DMS 273 (cell line): ENCODE measurements around the gene CCDC83.

Experiments
- DNase-seq: peaks from one replicate; lab custom pipeline; 2025; ENCODE audit not compliant: unreplicated experiment; lab: John Stamatoyannopoulos, UW

Gene CCDC83

DNA sequence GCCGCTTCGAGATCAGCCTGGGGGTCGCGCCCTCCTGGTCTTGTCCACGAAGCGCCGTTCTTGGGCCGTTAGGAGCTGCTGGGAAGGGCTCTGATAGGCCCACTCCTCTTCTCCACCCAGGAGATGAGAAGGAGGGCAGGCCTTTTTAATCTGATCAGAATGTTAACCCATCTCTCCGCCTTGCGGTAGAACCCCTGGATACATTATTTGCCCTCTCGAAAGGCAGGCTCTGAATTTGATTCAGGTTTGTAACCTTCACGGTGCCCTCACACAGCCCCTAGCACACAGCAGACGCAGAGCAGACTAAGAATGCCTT lies at the start of gene CCDC83:
Gene CCDC83, plus strand, starts transcription at position 43 of the 316 bp plus-strand sequence. CDS start 9,741 bp downstream, outside the sequence.
- DNase-seq, result no peak

DNA sequence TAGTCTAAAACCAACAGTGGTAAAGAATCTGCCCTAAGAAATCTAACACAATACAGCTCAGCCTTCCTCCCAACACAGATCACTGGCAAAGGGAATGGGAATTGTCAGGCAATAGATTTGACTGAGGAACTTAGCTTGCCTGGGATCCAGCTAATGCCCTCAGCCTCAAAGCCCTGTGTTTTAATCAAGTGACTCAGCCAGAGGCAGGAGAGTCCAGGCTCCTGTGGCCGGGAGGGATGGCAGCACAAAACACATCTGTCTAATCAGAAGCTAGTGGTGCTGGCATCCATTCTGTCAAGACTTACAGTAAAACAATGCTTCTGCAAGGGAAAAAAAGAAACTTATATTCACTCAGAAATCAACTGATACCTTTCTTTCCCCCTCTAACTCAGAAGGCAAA lies 49.8 kb upstream of the CCDC83 start:
- DNase-seq, result no peak

DNA sequence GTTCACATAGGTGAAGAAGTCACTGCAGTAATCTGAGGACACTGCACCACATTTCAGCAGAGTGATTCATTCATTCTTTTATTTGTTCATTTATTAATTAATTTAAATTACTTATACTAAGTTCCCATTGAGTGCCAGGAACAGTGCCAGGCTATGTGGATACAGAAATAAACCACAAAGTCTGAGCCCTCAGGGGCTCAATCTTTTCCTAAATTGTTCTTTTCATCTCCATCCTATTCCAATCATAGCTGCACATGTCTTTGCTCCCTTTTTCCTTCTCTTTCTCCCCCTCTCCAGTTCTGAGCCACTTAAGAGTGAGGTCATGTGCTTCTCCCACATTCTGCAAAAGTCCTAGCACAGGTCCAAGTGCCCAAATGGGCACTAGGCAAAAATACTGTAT lies 49.2 kb upstream of the CCDC83 start:
- no peak for DNase-seq

DNA sequence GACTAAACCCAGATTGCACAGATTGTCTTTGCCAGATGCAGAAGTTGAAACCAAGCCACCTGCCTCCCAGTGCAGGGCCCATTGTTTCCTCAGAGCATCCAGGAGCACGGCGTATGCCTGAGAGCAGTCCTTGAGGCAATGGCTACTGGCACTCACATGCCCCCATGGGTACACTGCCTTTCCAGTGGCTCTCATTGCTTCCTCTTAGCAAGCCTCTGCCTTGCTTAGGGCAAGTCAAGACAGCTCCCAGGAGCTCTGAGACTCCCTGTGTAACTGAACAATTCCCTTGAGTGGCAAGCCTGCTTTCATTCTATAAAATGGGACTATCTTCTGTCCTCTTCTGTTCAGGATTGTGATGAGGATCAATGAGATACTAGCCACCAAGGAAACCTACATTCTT lies 48.3 kb upstream of the CCDC83 start:
- no peak for DNase-seq

DNA sequence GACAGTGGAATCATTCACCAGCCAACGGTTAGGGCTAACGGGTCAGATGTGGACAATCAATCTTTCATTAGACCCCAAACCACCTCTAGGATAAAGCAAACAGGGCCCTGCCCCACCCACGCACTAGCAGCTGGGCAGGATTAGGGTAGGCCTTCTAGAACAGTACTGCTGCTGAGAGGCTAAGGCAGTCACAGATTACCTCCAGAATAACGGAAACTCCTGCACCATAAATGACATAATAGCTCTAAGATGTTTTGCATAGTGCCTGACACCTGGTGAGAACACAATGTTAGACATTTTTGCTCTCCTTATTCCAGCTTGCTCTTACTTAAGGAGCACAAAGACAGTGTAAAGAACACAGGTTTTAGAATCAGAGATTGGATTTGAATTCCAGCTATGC lies 46.0 kb upstream of the CCDC83 start:
- DNase-seq, result no peak

DNA sequence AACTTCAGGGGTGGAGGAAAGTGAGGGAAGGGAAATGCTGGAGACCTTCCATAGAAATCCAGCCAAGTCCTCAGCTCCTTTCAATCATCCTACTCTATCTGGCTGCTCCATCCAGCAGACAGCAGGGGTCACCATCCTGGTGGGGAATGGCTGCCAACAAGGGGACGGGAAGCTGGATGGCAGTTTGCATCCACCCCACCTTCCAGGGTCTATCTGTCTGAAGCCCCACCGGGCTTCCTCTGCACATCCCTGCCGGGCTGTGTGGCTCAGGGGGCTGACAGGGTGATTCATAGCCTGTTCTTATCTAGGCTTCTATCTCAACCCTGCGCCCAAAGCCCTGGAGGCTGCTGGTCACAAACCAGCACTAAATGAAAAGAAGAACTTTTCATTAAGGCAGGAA lies 45.3 kb upstream of the CCDC83 start:
- DNase-seq, result peak; percentile 28

DNA sequence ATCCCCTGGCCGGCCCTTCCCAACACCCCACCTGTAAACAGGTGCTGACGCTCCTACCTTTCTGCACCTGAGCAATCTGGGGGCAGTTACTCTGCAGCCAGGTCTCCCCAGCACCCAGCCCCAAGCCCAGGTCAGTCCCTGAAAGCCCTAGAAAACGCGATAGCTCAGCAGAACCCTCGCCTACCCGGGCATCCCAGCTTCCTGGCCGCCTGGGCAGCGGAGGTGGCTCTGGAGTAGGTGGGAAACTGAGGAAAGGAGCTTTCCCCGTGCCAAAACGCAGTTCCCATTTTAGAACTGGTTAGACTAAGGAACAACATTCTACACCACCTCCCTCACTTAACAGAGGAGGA lies 44.7 kb upstream of the CCDC83 start:
- DNase-seq, result no peak

DNA sequence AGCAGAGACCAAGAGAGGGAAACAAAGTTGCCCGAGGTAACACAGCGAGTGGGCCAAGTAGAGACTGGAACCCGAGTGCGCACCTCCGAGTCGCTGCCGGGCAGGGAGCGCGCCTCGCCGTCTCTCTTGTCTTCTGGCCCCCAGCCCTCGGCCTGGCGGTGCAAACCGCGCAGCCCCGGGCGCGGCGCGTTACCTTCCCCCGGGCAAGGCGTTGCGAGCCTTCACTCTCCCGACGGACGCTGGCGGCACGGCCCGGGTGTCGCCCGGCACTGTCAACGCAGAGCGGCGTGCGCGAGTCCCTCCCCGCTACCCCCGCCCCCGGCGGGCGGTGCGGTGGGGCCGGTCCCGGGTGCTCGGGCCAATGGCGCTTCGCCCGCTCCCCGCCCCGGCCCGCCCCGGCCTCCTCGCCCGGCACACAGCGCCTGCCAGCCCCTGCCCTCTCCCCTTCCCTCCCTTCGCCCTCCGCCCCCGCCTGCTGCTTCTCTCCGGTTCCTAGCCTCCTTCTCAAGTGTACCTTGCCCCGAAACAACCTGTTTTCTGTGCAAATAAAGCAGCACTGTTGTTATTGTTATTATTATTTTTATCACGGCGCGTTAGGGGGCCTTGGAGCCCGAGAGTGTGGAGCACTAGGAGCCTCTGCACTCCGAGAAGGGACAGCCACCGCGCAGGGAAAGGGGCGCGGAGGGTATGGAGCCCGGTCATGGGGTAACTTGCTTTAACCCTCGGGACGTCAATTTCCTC lies 44.1 kb upstream of the CCDC83 start, which contains the start of gene SYTL2:
Gene SYTL2, minus strand, starts transcription at position 271 of the 741 bp plus-strand sequence. CDS start 53,416 bp downstream, outside the sequence.
- DNase-seq, result peak; percentile 82

DNA sequence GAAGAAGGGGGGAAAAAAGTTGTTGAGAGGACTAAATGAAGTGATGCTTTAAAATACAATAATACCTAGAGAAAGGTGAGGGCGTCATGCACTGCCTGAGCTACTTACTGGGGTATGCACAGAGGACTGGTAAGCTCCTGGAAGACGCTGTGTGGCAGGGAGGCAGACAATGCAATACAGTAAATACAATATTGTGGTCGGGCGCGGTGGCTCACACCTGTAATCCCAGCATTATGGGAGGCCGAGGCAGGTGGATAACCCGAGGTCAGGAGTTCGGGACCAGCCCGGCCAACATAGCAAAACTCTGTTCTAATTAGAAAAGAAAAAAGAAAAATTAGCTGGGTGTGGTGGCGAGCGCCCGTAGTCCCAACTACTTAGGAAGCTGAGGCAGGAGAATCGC lies 43.6 kb upstream of the CCDC83 start:
- DNase-seq, result no peak

DNA sequence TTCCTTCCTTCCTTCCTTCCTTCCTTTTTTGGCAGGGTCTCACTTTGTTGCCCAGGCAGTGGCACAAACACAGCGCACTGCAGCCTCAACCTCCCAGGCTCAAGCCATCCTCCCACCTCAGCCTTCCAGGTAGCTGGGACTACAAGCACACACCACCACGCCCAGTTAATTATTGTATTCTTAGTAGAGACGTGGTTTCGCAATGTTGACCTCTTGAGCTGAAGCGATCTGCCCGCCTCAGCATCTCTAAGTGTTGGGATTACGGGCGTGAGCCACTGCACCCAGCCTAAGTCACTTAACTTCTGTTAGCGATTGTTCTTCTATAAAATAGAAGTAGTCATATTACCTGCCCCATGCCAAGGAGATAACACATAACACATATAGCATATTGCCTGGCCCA lies 41.5 kb upstream of the CCDC83 start:
- DNase-seq, result no peak

DNA sequence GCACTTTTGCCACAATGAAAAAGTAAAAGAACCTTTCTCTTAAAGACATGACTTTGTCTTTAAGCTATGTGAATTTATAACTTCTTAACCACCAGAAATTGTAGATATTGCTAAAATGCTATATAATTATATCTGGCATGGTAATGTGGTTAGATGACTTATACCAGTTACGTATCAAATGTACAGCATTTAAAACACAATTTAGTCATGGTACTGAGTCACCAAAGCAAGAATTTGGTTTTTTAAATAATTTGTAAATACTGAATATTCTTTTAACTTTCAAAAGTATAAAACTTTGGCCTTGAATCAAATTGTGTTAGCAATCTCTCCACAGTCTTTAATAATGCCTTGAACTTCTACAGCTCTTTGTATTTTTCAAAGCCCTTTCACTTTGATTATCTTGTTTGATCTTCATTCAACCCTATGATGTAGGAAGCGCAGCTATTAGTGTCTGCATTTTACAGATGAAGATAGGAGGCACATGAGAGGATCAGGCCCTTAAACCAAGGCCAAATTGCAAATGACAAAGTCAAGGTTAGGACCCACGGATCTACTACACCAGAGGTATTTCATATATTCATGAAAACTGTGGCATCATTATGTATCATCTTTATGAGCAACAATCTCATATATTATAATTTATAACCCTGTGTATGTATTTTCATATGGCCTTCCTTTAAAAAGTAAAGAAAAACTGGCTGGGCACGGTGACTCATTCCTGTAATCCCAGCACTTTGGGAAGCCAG lies 39.8 kb upstream of the CCDC83 start:
- no peak for DNase-seq

DNA sequence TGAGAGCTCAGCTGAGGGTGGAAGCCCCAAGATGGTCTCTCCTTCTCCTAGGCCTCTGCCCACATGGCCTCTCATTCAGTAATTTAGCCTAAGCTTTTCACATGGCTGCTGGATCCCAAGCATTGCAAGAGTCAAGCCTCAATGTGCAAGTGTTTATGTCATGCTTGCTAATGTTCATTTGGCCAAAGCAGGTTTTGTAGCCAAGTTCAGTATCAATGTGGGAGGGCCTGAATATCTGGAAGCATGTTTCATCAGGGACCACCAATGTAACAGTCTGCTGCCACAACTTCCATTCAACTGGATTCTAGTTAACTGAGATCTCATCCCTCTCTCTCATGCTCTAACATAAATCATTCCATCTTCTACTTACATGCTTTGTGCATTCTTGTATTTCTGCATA lies 35.7 kb upstream of the CCDC83 start:
- DNase-seq, result no peak

DNA sequence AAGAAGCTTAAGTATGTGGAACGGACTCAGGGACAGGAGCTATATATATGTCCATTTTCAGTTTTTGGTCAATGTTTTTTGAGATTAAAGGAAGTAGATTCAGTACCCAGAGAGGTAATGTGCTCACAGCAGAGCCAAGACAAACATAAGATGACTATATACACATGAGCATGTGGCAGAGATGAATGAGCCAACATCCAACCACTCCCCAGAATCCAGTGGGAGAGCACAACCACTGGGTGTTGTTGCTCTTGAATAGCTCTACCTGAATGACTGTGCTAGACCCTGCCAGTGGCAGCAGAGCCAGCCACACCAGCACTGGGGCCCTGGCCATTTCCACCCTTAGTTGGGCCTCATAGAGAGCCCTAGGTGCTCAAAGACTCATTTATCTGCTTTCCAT lies 33.5 kb upstream of the CCDC83 start:
- no peak for DNase-seq

DNA sequence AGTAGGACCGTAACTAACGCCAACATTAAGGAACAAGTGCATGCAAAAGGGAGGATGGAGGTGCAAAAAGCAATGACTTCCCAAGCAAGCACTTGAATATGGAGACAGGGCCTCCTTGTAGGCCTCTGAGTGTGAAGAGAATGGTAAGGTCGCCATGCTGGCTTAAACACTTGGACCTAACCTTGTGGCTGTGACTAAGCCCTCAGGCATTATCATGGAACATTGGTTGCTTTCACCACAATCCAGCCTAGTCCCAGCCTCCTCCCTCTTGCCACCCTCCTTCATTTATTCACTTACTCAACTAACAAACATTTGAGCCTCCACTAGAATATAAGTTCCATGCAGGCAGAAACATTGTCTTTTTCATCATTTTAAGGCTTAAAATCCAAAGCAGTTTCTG lies 32.4 kb upstream of the CCDC83 start:
- DNase-seq, result no peak

DNA sequence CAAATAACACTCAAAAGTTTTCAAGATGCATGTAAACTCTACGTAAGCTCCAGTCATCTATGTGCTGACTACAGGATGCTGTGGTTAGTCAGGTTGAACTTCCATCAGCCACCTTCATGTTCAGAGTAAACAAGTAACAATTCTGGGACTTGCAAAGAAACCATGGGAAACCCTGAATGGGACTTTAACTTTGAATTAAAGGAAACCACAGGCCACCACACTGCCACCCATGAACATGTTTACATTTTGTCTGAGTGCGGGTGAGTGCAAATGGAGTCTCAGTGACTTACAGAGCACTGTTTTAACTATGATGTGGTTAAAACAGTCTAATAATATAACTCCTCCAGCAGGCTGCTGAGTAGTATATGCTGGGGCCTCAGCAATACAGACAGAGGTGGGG lies 31.4 kb upstream of the CCDC83 start:
- DNase-seq, result no peak

DNA sequence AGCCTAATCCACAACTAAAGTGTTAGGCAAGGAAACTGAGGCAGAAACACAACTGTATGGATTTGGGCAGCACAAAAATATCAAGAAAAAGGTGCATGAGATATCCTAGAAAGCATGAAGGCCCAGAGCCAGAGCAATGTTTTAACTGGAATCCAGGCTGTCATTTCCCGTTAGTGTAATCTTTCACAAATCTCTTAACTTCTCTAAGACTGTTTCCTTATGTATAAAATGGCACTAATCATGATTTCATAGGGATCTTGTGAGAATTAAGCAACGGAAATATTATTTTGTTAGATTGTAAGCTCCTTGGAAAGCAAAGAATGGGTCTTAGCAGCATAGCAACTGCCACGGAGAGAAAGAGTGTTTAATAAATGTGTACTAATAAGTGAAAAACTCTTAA lies 29.6 kb upstream of the CCDC83 start:
- no peak for DNase-seq

DNA sequence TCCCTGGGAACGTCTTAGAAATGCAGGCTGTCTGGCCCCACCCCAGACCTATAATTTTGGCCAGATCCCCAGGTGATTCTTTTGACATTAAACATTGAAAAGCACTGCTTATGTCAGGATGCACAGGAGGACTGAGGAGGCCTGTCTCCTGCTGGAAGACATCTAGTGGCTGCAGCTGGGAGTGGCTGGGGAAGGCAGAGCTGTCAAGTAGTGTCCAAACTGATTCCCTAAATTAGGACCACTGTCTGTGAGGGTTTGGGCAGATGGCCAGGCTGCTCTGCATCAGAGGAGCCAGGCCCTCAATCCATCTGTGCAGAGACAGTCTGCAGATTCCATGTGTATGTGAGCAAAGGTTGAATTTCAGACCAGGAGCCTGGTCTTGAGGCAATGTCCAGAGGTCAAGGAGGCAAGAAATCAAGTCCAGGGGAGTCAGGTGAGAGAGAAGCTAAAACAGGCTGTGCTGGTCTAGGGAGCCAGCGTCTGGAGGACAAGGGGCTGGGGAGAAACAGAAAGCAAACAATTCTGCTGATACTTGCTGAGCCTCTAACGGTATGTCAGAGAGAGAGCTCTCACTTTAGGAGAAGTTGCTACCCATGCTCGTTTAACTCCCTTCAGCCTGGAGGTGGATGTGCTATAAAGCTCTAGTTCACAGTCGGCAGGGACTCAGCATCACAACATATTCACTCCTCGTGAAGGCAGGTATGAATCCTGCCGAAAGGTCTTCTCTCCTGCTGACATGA lies 28.9 kb upstream of the CCDC83 start:
- peak; percentile 58 for DNase-seq

DNA sequence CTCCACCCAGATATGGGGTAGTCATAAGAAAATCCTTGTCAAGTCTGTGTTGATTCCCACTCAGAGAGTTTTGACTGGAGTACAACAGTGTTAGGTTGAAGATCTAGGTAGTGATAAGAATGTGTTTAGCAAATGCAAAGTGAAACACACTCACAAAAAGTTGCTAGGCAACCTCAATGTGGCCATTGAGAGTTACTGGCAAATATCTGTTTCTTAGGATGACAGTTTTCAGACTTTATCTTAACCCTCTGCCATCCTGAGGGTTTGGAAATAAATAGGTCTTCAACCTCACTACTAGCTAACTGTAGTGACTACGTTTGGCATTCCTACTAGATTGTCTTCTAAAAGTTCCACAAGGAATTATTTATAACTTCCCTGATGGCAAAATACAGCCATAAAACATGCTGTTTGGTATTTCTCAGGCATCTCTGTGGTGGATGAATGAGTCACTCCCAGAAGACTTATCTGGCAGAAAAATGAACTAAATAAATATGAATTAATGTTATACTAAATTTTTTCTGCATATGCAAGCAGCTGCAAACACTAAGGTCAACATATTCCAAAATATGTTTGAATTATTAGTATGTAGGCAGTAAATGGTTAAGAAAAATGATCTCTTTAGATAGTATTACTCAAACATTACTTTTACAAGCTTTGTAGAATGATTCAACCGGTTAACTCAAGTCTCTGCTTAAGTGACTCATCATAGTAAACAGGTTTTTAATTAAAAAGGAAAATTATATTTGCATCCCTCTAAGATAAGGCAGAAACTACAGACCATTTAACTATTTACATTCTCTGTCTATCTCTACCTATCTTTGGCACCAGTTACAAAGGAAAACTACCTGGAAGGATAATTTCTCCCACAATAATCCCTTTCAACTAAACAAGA lies 27.2 kb upstream of the CCDC83 start:
- peak; percentile 10 for DNase-seq

DNA sequence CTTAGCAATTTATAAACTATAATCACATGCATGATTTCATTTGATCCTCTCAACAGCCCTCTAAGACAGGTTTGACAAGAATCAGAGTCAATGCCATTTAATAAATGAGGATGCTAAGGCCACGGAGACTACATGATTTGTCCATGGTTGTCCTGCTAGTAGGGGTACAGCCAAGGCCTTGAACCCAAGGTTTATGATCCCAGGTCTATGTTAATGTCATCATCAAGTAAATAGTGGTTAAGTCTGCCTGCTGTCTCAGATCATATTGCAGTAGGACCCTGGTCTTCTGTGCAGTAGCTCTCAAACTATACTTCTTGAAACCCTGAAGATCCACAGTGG lies 26.6 kb upstream of the CCDC83 start:
- DNase-seq, result no peak

DNA sequence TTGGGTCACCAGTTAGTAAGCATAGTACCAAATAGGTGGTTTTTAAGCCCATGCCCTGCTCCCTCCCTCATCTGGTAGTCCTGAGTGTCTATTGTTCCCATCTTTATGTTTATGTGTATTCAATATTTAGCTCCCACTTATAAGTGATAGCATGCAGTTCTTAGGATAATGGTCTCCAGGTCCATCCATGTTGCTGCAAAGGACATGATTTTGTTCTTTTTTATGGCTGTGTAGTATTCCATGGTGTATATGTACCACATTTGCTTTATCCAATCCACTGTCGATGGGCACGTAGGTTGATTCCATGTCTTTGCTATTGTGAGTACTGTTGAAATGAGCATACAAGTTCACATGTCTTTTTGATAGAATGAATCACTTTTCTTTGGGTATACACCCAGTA lies 26.0 kb upstream of the CCDC83 start:
- DNase-seq, result no peak

DNA sequence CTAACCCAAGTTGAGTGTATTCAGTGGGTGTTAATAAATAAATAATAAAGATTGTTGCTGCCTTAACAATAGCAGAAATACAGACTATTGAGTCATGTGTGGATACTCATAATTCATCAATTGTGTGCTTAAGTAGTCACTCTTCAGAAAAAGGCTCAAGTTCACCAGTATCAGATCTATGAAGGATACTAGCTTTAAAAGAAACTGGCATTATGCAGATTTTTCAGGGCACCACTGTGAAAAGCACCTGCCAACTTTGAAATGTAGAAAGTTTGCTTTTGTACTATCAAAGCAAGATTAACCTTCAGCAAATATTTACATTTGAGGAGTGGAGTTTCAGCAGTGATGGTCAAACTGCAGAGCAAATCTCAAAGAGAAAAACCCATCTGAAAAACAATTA lies 24.1 kb upstream of the CCDC83 start:
- DNase-seq, result no peak
